GM12878 (cell line): Measurements from ENCODE around the gene ZNF618. TPM values are rescaled to one million over a fixed set of nuclear protein-coding genes. Genes with fewer than 3 reads are reported as not detected.

Experiments
- ATAC-seq: fragments of 200-7000 bp; cut with Tn5 transposase; 3 replicates; pipeline ENCODE4 v1.9.1; 2020; ENCODE audit warnings: mild to moderate bottlenecking, moderate library complexity
- BruUV-seq: library from RNA; stranded (reverse); fragments of 400-500 nt; replicated peaks from 2 replicates; lab custom pipeline; 2021; lab: Mats Ljungman, UMichigan
- CTCF ChIA-PET: fragments of 300-600 bp; sonication (Branson Sonifier 250); formaldehyde crosslinking; extraction: SDS; loops from one replicate; lab custom pipeline; 2021; ENCODE audit warnings: inconsistent platforms; lab: Yijun Ruan, JAX
- POLR2A ChIA-PET: fragments of 350-600 bp; formaldehyde crosslinking; extraction: SDS; loops from one replicate; lab custom pipeline; 2021; ENCODE audit warnings: inconsistent platforms; lab: Charles Lee
- RAD21 ChIA-PET: fragments of 300-600 bp; sonication (Branson Sonifier 250); formaldehyde crosslinking; loops from one replicate; lab custom pipeline; 2023; ENCODE audit warnings: antibody characterized with exemption; ENCODE audit not compliant: unreplicated experiment; lab: Charles Lee
- SMC1A ChIA-PET: fragments of 300-600 bp; sonication (Branson Sonifier 250); formaldehyde crosslinking; loops from one replicate; lab custom pipeline; 2023; ENCODE audit not compliant: unreplicated experiment, uncharacterized antibody; lab: Charles Lee
- DNase-seq: peaks from one replicate; pipeline ENCODE4 v3.0.0-alpha.2; 2011; ENCODE audit warnings: low read depth, low spot score
- FAIRE-seq: peaks from 3 replicates; lab custom pipeline; 2011; peaks lifted over from hg19 to GRCh38; lab: Jason Lieb, UNC
- H2AFZ ChIP-seq: 2 replicates; pipeline ENCODE4 v1.6.0; 2011; ENCODE audit warnings: low read depth, low read length, control low read depth; ENCODE audit not compliant: control insufficient read depth
- H3K27ac ChIP-seq: 2 replicates; pipeline ENCODE4 v1.5.1; 2011; ENCODE audit warnings: control low read depth; ENCODE audit not compliant: control insufficient read depth, insufficient read depth
- H3K27me3 ChIP-seq, 2 experiments: replicated peaks in 1 of 2; 2 replicates each; pipeline versions ENCODE4 v1.6.0 to v1.6.1; 2011; ENCODE audit warnings: low read length in 1 of 2; ENCODE audit not compliant: control insufficient read depth in 2 of 2, insufficient read depth in 2 of 2
- H3K36me3 ChIP-seq, 2 experiments: 2 replicates each; pipeline ENCODE4 v1.5.1; 2011; ENCODE audit warnings: low read length in 1 of 2; ENCODE audit not compliant: control insufficient read depth in 2 of 2, insufficient read depth in 2 of 2
- H3K4me1 ChIP-seq: 2 replicates; pipeline ENCODE4 v1.6.1; 2011; ENCODE audit warnings: mild to moderate bottlenecking, low read length, moderate library complexity, mixed read lengths; ENCODE audit not compliant: control insufficient read depth, insufficient read depth
- H3K4me2 ChIP-seq: 2 replicates; pipeline ENCODE4 v1.6.0; 2011; ENCODE audit warnings: control low read depth; ENCODE audit not compliant: control insufficient read depth, insufficient read depth
- H3K4me3 ChIP-seq: fragments of 200-600 bp; sonication (generic); 2 replicates; pipeline ENCODE4 v1.5.1; 2016
- H3K79me2 ChIP-seq: 2 replicates; pipeline ENCODE4 v1.6.0; 2011; ENCODE audit warnings: low read length; ENCODE audit not compliant: control insufficient read depth, insufficient read depth
- H3K9ac ChIP-seq: 2 replicates; pipeline ENCODE4 v1.8.0; 2011; ENCODE audit warnings: low read length, control low read depth, mixed read lengths; ENCODE audit not compliant: control insufficient read depth, insufficient read depth
- H3K9me3 ChIP-seq: replicated peaks from 3 replicates; pipeline ENCODE4 v1.5.1; 2011; ENCODE audit warnings: mild to moderate bottlenecking, low read length; ENCODE audit not compliant: control insufficient read depth, insufficient read depth
- H4K20me1 ChIP-seq: 2 replicates; pipeline ENCODE4 v1.6.0; 2011; ENCODE audit not compliant: control insufficient read depth, insufficient read depth
- BHLHE40 ChIP-seq, 2 experiments: fragments of 450-650 bp in 1 of 2; IDR thresholded peaks; 2 replicates each; pipeline ENCODE4 v1.6.1; 2011 to 2017; ENCODE audit warnings: low read depth in 2 of 2, borderline replicate concordance in 1 of 2, improper control_type of control experiment in 1 of 2, low read length in 1 of 2, mild to moderate bottlenecking in 1 of 2
- CEBPB ChIP-seq, 2 experiments: fragments of 150-350 bp in 1 of 2; IDR thresholded peaks; 2 replicates each; pipeline ENCODE4 v1.6.1; 2012 to 2014; ENCODE audit warnings: low read depth in 2 of 2, low read length in 2 of 2, borderline replicate concordance in 1 of 2, inconsistent platforms in 1 of 2
- EP300 ChIP-seq, 2 experiments: fragments of 150-350 bp in 1 of 2; IDR thresholded peaks; 2 replicates each; pipeline ENCODE4 v1.6.1; 2011 to 2012; ENCODE audit warnings: low read depth in 2 of 2, low read length in 2 of 2, borderline replicate concordance in 1 of 2, improper control_type of control experiment in 1 of 2, inconsistent platforms in 1 of 2; ENCODE audit not compliant: control insufficient read depth in 1 of 2
- FOXK2 ChIP-seq: fragments of 450-650 bp; IDR thresholded peaks from 2 replicates; pipeline ENCODE4 v1.6.1; 2017; ENCODE audit warnings: mild to moderate bottlenecking, moderate library complexity
- IKZF1 ChIP-seq: fragments of 450-650 bp; conservative IDR thresholded peaks from 2 replicates; pipeline ENCODE4 v1.6.1; 2017; ENCODE audit warnings: antibody characterized with exemption, mild to moderate bottlenecking
- MEF2B ChIP-seq: fragments of 450-650 bp; IDR thresholded peaks from 2 replicates; pipeline ENCODE4 v1.6.1; 2018; ENCODE audit warnings: mild to moderate bottlenecking, moderate library complexity; ENCODE audit not compliant: partially characterized antibody, poor library complexity, severe bottlenecking
- NR2F1 ChIP-seq: fragments of 450-650 bp; conservative IDR thresholded peaks from 2 replicates; pipeline ENCODE4 v1.6.1; 2017; ENCODE audit warnings: mild to moderate bottlenecking
- POLR2AphosphoS5 ChIP-seq: IDR thresholded peaks from 2 replicates; pipeline ENCODE4 v1.6.1; 2011; ENCODE audit warnings: mild to moderate bottlenecking, low read length, inconsistent platforms
- RAD51 ChIP-seq: fragments of 450-650 bp; IDR thresholded peaks from 2 replicates; pipeline ENCODE4 v1.6.1; 2016; ENCODE audit warnings: moderate library complexity, mild to moderate bottlenecking, inconsistent platforms
- SIX5 ChIP-seq: IDR thresholded peaks from 2 replicates; pipeline ENCODE4 v1.6.1; 2011; ENCODE audit warnings: mild to moderate bottlenecking, low read depth, low read length, moderate library complexity; ENCODE audit not compliant: severe bottlenecking
- SREBF1 ChIP-seq: IDR thresholded peaks from 2 replicates; pipeline ENCODE4 v1.6.1; 2012; ENCODE audit warnings: mild to moderate bottlenecking, low read length
- TCF12 ChIP-seq: IDR thresholded peaks from 2 replicates; pipeline ENCODE4 v1.6.1; 2011; ENCODE audit warnings: low read depth, mild to moderate bottlenecking, low read length
- ZNF207 ChIP-seq: fragments of 450-650 bp; IDR thresholded peaks from 2 replicates; pipeline ENCODE4 v1.6.1; 2014; ENCODE audit warnings: antibody characterized with exemption, mild to moderate bottlenecking, borderline replicate concordance
- ZNF384 ChIP-seq: IDR thresholded peaks from 2 replicates; pipeline ENCODE4 v1.6.1; 2012; ENCODE audit warnings: low read depth, mild to moderate bottlenecking, low read length, improper control_type of control experiment, borderline replicate concordance
- WGBS: methylation state at CpG from one replicate; pipeline ENCODE4 v1.1.6; 2016; ENCODE audit warnings: low lambda C conversion rate; ENCODE audit not compliant: insufficient replicate concordance, insufficient coverage; ENCODE audit errors: missing lambda C conversion rate; 5-methylcytosine and 5-hydroxymethylcytosine counted together
- in situ Hi-C: fragments of 300-500 bp; cut with MboI; formaldehyde crosslinking; loops from 9 replicates; pipeline ENCODE4 v1.14.3; 2018; ENCODE audit warnings: mixed read lengths
- intact Hi-C: fragments of 100-400 bp; cut with micrococcal nuclease; formaldehyde crosslinking; loops from one replicate; pipeline ENCODE4 v1.14.2; 2022; ENCODE audit not compliant: unreplicated experiment
- polyA plus RNA-seq, 11 experiments: library from polyadenylated mRNA; depleted of rRNA in 4 of 11; unstranded in 6 of 11; stranded (reverse) in 5 of 11; fragments of >200 nt; fragmentation: Nextera tagmentation in 4 of 11; fragmentation: Illumina TruSeq in 1 of 11; extraction: Ambion mirVana in 4 of 11; extraction: Trizol in 1 of 11; gene quantifications; 1 replicate in 1 of 11; 2 replicates in 10 of 11; pipeline versions ENCODE4 v1.2.1 to v1.2.3, GENCODE V29; 2011 to 2016; ENCODE audit warnings: inconsistent platforms in 2 of 11, missing spikeins in 2 of 11, low read depth in 1 of 11
- total RNA-seq, 4 experiments: library from RNA; depleted of rRNA in 3 of 4; stranded (reverse); fragments of >200 nt in 3 of 4; fragmentation: Illumina TruSeq in 1 of 4; extraction: Trizol in 1 of 4; gene quantifications; 2 replicates each; pipeline versions ENCODE4 v1.2.1 to v1.2.3, GENCODE V29; 2013 to 2021
- TF ChIP-seq, protein P1 (sequence below): IDR thresholded peaks from 2 replicates; pipeline ENCODE4 v1.6.1; 2012; ENCODE audit warnings: mild to moderate bottlenecking, low read depth, low read length
- TF ChIP-seq, protein P2 (sequence below): fragments of 450-650 bp; IDR thresholded peaks from 2 replicates; pipeline ENCODE4 v1.6.1; 2017; ENCODE audit warnings: mild to moderate bottlenecking, low read depth, inconsistent platforms; ENCODE audit not compliant: poor library complexity, severe bottlenecking
- TF ChIP-seq, protein P3 (sequence below): IDR thresholded peaks from 2 replicates; pipeline ENCODE4 v1.6.1; 2011; ENCODE audit warnings: low read depth, low read length, improper control_type of control experiment, borderline replicate concordance

Gene ZNF618
- total and polyA plus RNA-seq, 10 of the 15 experiments (the other 5 are each of a cell fraction or from before 2014, with no cell fraction given), result 0.01 to 0.24 (median 0.06) TPM; not detected in 2

DNA sequence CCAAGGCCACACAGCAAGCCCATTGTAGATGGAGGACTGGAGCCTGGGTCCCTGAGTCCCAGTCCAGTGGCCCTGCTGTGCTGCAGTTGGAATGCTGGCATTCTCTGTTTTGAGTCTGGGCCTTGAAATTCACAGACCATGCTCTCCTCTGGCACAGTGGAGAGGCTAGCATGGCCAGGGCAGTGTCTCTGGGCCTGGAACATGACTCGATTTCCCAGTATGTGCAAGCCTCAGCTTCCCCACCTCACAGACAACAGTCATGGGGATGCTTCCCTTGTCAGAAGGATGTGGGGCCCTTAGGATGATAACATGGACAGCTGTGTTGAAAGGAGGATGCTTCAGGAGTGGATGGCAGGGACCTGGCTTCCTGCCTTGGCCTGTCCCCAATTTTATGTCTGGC lies 110.8 kb downstream of the ZNF618 start:
- Histone ChIP-seq H3K4me2 (no peak overlapping the region), H3K9ac (no peak overlapping the region), H3K36me3 (no peaks in the 10 kb centered on the region), H3K79me2 (no peaks in the 10 kb centered on the region), H3K27ac (no peak overlapping the region), H3K4me3 (no peak overlapping the region), H2AFZ (no peak overlapping the region), H3K9me3 (no peaks in the 10 kb centered on the region), H4K20me1 (no peaks in the 10 kb centered on the region), H3K27me3 (peaks cover 0 to 2% of the 10 kb centered on the region in 2 experiments; a peak in 3 of 4 replicates), H3K4me1 (no peaks in the 10 kb centered on the region)
- ChIA-PET CTCF (no interaction called here), SMC1A (no interaction called here), POLR2A (no interaction called here), RAD21 (no interaction called here)
- DNase-seq, result no peak
- 0% methylated on average over 1 of the region's 1 CpG for WGBS
- intact Hi-C loops (no loop called here), in situ Hi-C loops (no loop called here)
- no TSS peak for BruUV-seq
- no peak for FAIRE-seq
- ATAC-seq, result no peak
- no peak for TF ChIP-seq FOXK2
- no peak for TF ChIP-seq IKZF1
- no peak for TF ChIP-seq ZNF384
- no peak for TF ChIP-seq ZNF207
- TF ChIP-seq RAD51, result no peak
- TF ChIP-seq, protein P1, sequence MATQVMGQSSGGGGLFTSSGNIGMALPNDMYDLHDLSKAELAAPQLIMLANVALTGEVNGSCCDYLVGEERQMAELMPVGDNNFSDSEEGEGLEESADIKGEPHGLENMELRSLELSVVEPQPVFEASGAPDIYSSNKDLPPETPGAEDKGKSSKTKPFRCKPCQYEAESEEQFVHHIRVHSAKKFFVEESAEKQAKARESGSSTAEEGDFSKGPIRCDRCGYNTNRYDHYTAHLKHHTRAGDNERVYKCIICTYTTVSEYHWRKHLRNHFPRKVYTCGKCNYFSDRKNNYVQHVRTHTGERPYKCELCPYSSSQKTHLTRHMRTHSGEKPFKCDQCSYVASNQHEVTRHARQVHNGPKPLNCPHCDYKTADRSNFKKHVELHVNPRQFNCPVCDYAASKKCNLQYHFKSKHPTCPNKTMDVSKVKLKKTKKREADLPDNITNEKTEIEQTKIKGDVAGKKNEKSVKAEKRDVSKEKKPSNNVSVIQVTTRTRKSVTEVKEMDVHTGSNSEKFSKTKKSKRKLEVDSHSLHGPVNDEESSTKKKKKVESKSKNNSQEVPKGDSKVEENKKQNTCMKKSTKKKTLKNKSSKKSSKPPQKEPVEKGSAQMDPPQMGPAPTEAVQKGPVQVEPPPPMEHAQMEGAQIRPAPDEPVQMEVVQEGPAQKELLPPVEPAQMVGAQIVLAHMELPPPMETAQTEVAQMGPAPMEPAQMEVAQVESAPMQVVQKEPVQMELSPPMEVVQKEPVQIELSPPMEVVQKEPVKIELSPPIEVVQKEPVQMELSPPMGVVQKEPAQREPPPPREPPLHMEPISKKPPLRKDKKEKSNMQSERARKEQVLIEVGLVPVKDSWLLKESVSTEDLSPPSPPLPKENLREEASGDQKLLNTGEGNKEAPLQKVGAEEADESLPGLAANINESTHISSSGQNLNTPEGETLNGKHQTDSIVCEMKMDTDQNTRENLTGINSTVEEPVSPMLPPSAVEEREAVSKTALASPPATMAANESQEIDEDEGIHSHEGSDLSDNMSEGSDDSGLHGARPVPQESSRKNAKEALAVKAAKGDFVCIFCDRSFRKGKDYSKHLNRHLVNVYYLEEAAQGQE, result no peak
- TF ChIP-seq SIX5, result no peak
- TF ChIP-seq TCF12, result no peak
- TF ChIP-seq BHLHE40 (IDR thresholded peaks at IDR 0.05; ENCODE audit: borderline replicate concordance in 1 of 2, low read depth in 2 of 2, low read length in 1 of 2), result no peak
- TF ChIP-seq CEBPB (IDR thresholded peaks at IDR 0.05; ENCODE audit: borderline replicate concordance in 1 of 2, low read depth in 2 of 2, low read length in 2 of 2), result no peak
- TF ChIP-seq EP300 (IDR thresholded peaks at IDR 0.05; ENCODE audit: borderline replicate concordance in 1 of 2, control insufficient read depth in 1 of 2, low read depth in 2 of 2, low read length in 2 of 2), result no peak
- TF ChIP-seq POLR2AphosphoS5, result no peak
- TF ChIP-seq, protein P2, sequence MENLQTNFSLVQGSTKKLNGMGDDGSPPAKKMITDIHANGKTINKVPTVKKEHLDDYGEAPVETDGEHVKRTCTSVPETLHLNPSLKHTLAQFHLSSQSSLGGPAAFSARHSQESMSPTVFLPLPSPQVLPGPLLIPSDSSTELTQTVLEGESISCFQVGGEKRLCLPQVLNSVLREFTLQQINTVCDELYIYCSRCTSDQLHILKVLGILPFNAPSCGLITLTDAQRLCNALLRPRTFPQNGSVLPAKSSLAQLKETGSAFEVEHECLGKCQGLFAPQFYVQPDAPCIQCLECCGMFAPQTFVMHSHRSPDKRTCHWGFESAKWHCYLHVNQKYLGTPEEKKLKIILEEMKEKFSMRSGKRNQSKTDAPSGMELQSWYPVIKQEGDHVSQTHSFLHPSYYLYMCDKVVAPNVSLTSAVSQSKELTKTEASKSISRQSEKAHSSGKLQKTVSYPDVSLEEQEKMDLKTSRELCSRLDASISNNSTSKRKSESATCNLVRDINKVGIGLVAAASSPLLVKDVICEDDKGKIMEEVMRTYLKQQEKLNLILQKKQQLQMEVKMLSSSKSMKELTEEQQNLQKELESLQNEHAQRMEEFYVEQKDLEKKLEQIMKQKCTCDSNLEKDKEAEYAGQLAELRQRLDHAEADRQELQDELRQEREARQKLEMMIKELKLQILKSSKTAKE, result no peak
- TF ChIP-seq, protein P3, sequence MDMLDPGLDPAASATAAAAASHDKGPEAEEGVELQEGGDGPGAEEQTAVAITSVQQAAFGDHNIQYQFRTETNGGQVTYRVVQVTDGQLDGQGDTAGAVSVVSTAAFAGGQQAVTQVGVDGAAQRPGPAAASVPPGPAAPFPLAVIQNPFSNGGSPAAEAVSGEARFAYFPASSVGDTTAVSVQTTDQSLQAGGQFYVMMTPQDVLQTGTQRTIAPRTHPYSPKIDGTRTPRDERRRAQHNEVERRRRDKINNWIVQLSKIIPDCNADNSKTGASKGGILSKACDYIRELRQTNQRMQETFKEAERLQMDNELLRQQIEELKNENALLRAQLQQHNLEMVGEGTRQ, result no peak
- no peak for TF ChIP-seq SREBF1
- TF ChIP-seq NR2F1, result no peak
- no peak for TF ChIP-seq MEF2B
